DND-41 (cell line): Measurements from ENCODE around the gene XAF1.

Experiments
- EZH2 ChIP-seq: IDR thresholded peaks from 3 replicates; pipeline ENCODE4 v1.6.1; 2012; ENCODE audit warnings: borderline replicate concordance, low read depth, mild to moderate bottlenecking, moderate library complexity, low read length, inconsistent platforms; ENCODE audit not compliant: severe bottlenecking
- TF ChIP-seq, protein P1 (sequence below): IDR thresholded peaks from 2 replicates; pipeline ENCODE4 v1.5.1; 2012; ENCODE audit warnings: borderline replicate concordance, low read length, moderate library complexity, mild to moderate bottlenecking; ENCODE audit not compliant: poor library complexity, severe bottlenecking; ENCODE audit errors: extremely low read depth

DNA sequence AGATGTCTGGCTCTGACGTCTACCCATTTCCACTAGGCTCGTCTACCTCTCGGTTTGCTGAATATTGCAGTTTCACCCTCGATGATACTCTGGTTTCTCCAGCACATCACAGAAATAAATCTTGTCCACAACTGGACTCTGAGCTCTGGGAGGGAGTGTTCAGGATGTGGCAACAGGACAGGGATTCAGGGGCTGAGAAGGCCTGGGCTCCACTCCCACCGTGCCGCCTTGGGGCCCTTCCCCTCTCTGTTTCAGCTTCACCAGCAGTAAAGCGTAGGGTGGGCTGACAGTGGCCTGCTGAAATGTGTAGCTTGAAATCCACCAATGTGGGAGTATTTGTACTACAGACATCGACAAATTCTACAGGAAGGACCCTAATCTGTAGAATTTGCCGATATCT lies 55.7 kb downstream of the XAF1 start:
- TF ChIP-seq, protein P1, sequence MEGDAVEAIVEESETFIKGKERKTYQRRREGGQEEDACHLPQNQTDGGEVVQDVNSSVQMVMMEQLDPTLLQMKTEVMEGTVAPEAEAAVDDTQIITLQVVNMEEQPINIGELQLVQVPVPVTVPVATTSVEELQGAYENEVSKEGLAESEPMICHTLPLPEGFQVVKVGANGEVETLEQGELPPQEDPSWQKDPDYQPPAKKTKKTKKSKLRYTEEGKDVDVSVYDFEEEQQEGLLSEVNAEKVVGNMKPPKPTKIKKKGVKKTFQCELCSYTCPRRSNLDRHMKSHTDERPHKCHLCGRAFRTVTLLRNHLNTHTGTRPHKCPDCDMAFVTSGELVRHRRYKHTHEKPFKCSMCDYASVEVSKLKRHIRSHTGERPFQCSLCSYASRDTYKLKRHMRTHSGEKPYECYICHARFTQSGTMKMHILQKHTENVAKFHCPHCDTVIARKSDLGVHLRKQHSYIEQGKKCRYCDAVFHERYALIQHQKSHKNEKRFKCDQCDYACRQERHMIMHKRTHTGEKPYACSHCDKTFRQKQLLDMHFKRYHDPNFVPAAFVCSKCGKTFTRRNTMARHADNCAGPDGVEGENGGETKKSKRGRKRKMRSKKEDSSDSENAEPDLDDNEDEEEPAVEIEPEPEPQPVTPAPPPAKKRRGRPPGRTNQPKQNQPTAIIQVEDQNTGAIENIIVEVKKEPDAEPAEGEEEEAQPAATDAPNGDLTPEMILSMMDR = no peak
- no peak for TF ChIP-seq EZH2
